B cell (primary cell): ENCODE results near the gene LURAP1L. TPM values are rescaled to one million over a fixed set of nuclear protein-coding genes. Genes with fewer than 3 reads are reported as not detected.

Experiments
- ATAC-seq: fragments of 200-7000 bp; cut with Tn5 transposase; one replicate; pipeline ENCODE4 v1.10.0; 2021; ENCODE audit warnings: low read depth, mild to moderate bottlenecking, moderate number of reproducible peaks, moderate library complexity
- CTCF ChIA-PET: fragments of 350-600 bp; sonication (Branson Sonifier 250); formaldehyde crosslinking; loops from one replicate; lab custom pipeline; 2021; ENCODE audit warnings: antibody characterized with exemption, inconsistent platforms; lab: Charles Lee
- POLR2A ChIA-PET: fragments of 350-600 bp; sonication (Branson Sonifier 250); formaldehyde crosslinking; loops from one replicate; lab custom pipeline; 2021; ENCODE audit warnings: antibody characterized with exemption; lab: Charles Lee
- DNase-seq: peaks from one replicate; pipeline ENCODE4 v3.0.0; 2013
- H2AFZ ChIP-seq: 2 replicates; pipeline ENCODE4 v1.6.1; 2012; ENCODE audit warnings: mild to moderate bottlenecking, low read depth, low read length; ENCODE audit not compliant: insufficient read depth, poor library complexity, severe bottlenecking
- H3K27ac ChIP-seq, 2 donors: 1 replicate in 1 of 2; 2 replicates in 1 of 2; pipeline ENCODE4 v1.5.1; 2012 to 2013; ENCODE audit warnings: low read length in 2 of 2, mild to moderate bottlenecking in 2 of 2, moderate library complexity in 1 of 2
- H3K27me3 ChIP-seq, 4 experiments: fragments of 200-600 bp in 1 of 4; sonication (generic) in 1 of 4; replicated peaks in 1 of 4; 1 replicate in 2 of 4; 2 replicates in 2 of 4; pipeline versions ENCODE4 v1.6.1 to v1.7.0; 2013 to 2016; ENCODE audit warnings: low read length in 3 of 4, mild to moderate bottlenecking in 2 of 4, mixed read lengths in 1 of 4, moderate library complexity in 1 of 4; ENCODE audit not compliant: insufficient read depth in 4 of 4, control insufficient read depth in 3 of 4; ENCODE audit errors: control extremely low read depth in 1 of 4
- H3K36me3 ChIP-seq, 2 experiments: replicated peaks in 1 of 2; 1 replicate in 1 of 2; 2 replicates in 1 of 2; pipeline versions ENCODE4 v1.6.1 to v1.7.1; 2013; ENCODE audit warnings: low read length in 1 of 2; ENCODE audit not compliant: insufficient read depth in 2 of 2, control insufficient read depth in 1 of 2; ENCODE audit errors: control extremely low read depth in 1 of 2, extremely low read depth in 1 of 2
- H3K4me1 ChIP-seq, 2 donors: fragments of 200-600 bp in 1 of 2; sonication (generic) in 1 of 2; 1 replicate in 1 of 2; 2 replicates in 1 of 2; pipeline versions ENCODE4 v1.5.1 to v1.6.1; 2013 to 2017; ENCODE audit warnings: low read length in 2 of 2; ENCODE audit not compliant: control insufficient read depth in 2 of 2, insufficient read depth in 2 of 2
- H3K4me2 ChIP-seq: replicated peaks from 2 replicates; pipeline ENCODE3; 2012; ENCODE audit warnings: mild to moderate bottlenecking, low read depth, low read length; ENCODE audit not compliant: poor library complexity, severe bottlenecking
- H3K4me3 ChIP-seq, 5 experiments: fragments of 200-600 bp in 1 of 5; sonication (generic) in 1 of 5; 1 replicate in 3 of 5; 2 replicates in 2 of 5; pipeline versions ENCODE4 v1.5.1 to v1.7.0; 2011 to 2016; ENCODE audit warnings: low read length in 4 of 5, mild to moderate bottlenecking in 4 of 5, low read depth in 2 of 5, control low read depth in 1 of 5, moderate library complexity in 1 of 5; ENCODE audit not compliant: insufficient read depth in 1 of 5; ENCODE audit errors: control extremely low read depth in 1 of 5, extremely low read depth in 1 of 5
- H3K79me2 ChIP-seq: fragments of 200-600 bp; sonication (generic); one replicate; pipeline ENCODE4 v1.6.0; 2016; ENCODE audit warnings: low read length; ENCODE audit not compliant: control insufficient read depth, insufficient read depth
- H3K9ac ChIP-seq: fragments of 200-600 bp; sonication (generic); 2 replicates; pipeline ENCODE4 v1.6.1; 2017; ENCODE audit warnings: mild to moderate bottlenecking, low read length, moderate library complexity
- H3K9me3 ChIP-seq, 3 donors: one replicate each; pipeline versions ENCODE4 v1.6.1 to v1.7.1; 2013; ENCODE audit warnings: low read length in 2 of 3; ENCODE audit not compliant: control insufficient read depth in 2 of 3, insufficient read depth in 1 of 3; ENCODE audit errors: control extremely low read depth in 1 of 3
- H4K20me1 ChIP-seq: 2 replicates; pipeline ENCODE4 v1.6.0; 2012; ENCODE audit warnings: mild to moderate bottlenecking, low read length; ENCODE audit not compliant: insufficient read depth, control insufficient read depth, poor library complexity, severe bottlenecking
- H3K27ac Mint-ChIP-seq: one replicate; pipeline ENCODE4 v1.8.0; 2021; ENCODE audit warnings: mixed read lengths
- H3K27me3 Mint-ChIP-seq: one replicate; pipeline ENCODE4 v1.8.0; 2021; ENCODE audit warnings: mixed read lengths
- H3K4me1 Mint-ChIP-seq: one replicate; pipeline ENCODE4 v1.8.0; 2021; ENCODE audit warnings: mixed read lengths
- H3K4me3 Mint-ChIP-seq: one replicate; pipeline ENCODE4 v1.8.0; 2021; ENCODE audit warnings: mixed read lengths
- H3K9me3 Mint-ChIP-seq: one replicate; pipeline ENCODE4 v1.8.0; 2022; ENCODE audit warnings: mixed read lengths; ENCODE audit not compliant: insufficient read depth
- CTCF ChIP-seq: fragments of 200-600 bp; IDR thresholded peaks from one replicate; pipeline ENCODE4 v1.8.0; 2022; ENCODE audit warnings: antibody characterized with exemption, mild to moderate bottlenecking
- EZH2 ChIP-seq: IDR thresholded peaks from 2 replicates; pipeline ENCODE4 v1.6.1; 2012; ENCODE audit warnings: borderline replicate concordance, low read depth, mild to moderate bottlenecking, moderate library complexity, low read length; ENCODE audit not compliant: insufficient read depth, poor library complexity, severe bottlenecking
- WGBS: methylation state at CpG from one replicate; pipeline ENCODE4 v1.1.5; 2013; ENCODE audit warnings: missing lambda C conversion rate; ENCODE audit not compliant: insufficient coverage; 5-methylcytosine and 5-hydroxymethylcytosine counted together
- intact Hi-C: fragments of 100-400 bp; cut with micrococcal nuclease; formaldehyde crosslinking; loops from one replicate; pipeline ENCODE4 v1.10.0; 2022
- polyA plus RNA-seq: library from polyadenylated mRNA; depleted of rRNA; stranded (reverse); fragments of >200 nt; gene quantifications from 2 replicates; pipeline ENCODE4 v1.2.3, GENCODE V29; 2012
- total RNA-seq, 2 donors: library from RNA; stranded (reverse); fragments of 120-200 nt in 1 of 2; gene quantifications; 1 replicate in 1 of 2; 2 replicates in 1 of 2; pipeline versions ENCODE4 v1.2.3 to v1.2.4, GENCODE V29; 2013 to 2022

Gene LURAP1L
- total and polyA plus RNA-seq, 2 donors (not counting 1 experiment from before 2014, with no cell fraction given) = not detected

DNA sequence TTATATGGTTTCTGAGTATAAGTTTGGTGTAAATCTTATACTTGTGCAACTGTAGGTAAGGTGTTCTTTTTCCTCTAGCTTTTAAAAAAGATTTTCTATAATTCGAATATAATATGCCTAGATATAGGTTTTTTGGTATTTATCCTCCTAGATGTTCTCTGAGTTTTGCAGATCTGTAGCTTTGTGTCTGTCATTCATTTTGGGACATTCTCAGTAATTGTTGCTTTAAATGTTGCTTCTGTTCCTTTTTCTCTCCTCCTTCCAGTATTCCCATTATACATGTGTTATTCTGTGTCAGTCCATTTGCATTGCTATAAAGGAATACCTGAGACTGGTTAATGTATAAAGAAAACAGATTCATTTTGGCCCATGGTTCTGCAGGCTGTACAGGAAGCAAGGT is 33.7 kb downstream of the LURAP1L start:
- DNase-seq (no peak), ATAC-seq (no peak)
- intact Hi-C loops = no loop called here
- no peak overlapping the region for H2AFZ ChIP-seq
- H3K36me3 ChIP-seq = no peaks in the 10 kb centered on the region
- TF ChIP-seq CTCF (no peak), EZH2 (no peak)
- Mint-ChIP-seq H3K9me3 (no peaks in the 10 kb centered on the region), H3K27ac (no peak overlapping the region), H3K27me3 (no peaks in the 10 kb centered on the region), H3K4me3 (no peak overlapping the region), H3K4me1 (no peaks in the 10 kb centered on the region)
- no peaks in the 10 kb centered on the region for H4K20me1 ChIP-seq
- CTCF ChIA-PET = no interaction called here
- H3K4me2 ChIP-seq = no peak overlapping the region
- H3K27ac ChIP-seq = no peak overlapping the region
- no peaks in the 10 kb centered on the region for H3K27me3 ChIP-seq
- no peaks in the 10 kb centered on the region for H3K9me3 ChIP-seq
- H3K4me1 ChIP-seq = no peaks in the 10 kb centered on the region
- H3K4me3 ChIP-seq = no peak overlapping the region
- H3K9ac ChIP-seq = no peak overlapping the region
- no CpG with 5 or more reads among the region's 1 CpG for whole genome bisulfite sequencing
- POLR2A ChIA-PET = no interaction called here
- no peaks in the 10 kb centered on the region for H3K79me2 ChIP-seq

GRCh38 chr9:12809720-12810119 is 34.9 kb downstream of the LURAP1L start:
- ATAC-seq (no peak), DNase-seq (no peak)
- POLR2A ChIA-PET = no interaction called here
- no peak overlapping the region for H3K4me2 ChIP-seq
- H3K27me3 Mint-ChIP-seq = no peaks in the 10 kb centered on the region
- 57% methylated on average over 1 of the region's 2 CpGs for WGBS
- no peak overlapping the region for H3K9ac ChIP-seq
- no peaks in the 10 kb centered on the region for H3K4me1 ChIP-seq
- TF ChIP-seq EZH2 = no peak
- TF ChIP-seq CTCF = no peak
- no peak overlapping the region for H3K27ac Mint-ChIP-seq
- intact Hi-C loops = no loop called here
- H3K4me3 ChIP-seq = no peak overlapping the region
- H3K27me3 ChIP-seq = no peaks in the 10 kb centered on the region
- H3K4me3 Mint-ChIP-seq = no peak overlapping the region
- CTCF ChIA-PET = interaction anchor here (0.6 kb wide), 1 partner anchor 136 kb away, joined by 4 read pairs; no protein-coding TSS in a partner anchor
- H3K27ac ChIP-seq = no peak overlapping the region
- no peak overlapping the region for H2AFZ ChIP-seq
- H4K20me1 ChIP-seq = no peaks in the 10 kb centered on the region
- H3K79me2 ChIP-seq = no peaks in the 10 kb centered on the region
- no peaks in the 10 kb centered on the region for H3K4me1 Mint-ChIP-seq
- no peaks in the 10 kb centered on the region for H3K36me3 ChIP-seq
- H3K9me3 ChIP-seq = no peaks in the 10 kb centered on the region
- H3K9me3 Mint-ChIP-seq = no peaks in the 10 kb centered on the region
